Spinal cord (tissue), 10 donors: ENCODE data around the gene CEACAM7. TPM values are rescaled to one million over a fixed set of nuclear protein-coding genes. Genes with fewer than 3 reads are reported as not detected.

Source experiments
- DNase-seq, 6 donors: peaks; one replicate each; pipeline versions ENCODE4 v3.0.0 to v3.0.0-alpha.2; 2013 to 2015; ENCODE audit warnings: low spot score in 6 of 6, low read depth in 4 of 6
- H3K27ac ChIP-seq: one replicate; pipeline ENCODE4 v1.5.1; 2013; ENCODE audit warnings: low read depth, low read length, control low read depth
- H3K27me3 ChIP-seq: one replicate; pipeline ENCODE4 v1.6.1; 2013; ENCODE audit warnings: low read length; ENCODE audit not compliant: control insufficient read depth, insufficient read depth
- H3K36me3 ChIP-seq: one replicate; pipeline ENCODE4 v1.6.1; 2013; ENCODE audit warnings: low read length; ENCODE audit not compliant: control insufficient read depth, insufficient read depth
- H3K4me1 ChIP-seq: one replicate; pipeline ENCODE4 v1.6.1; 2013; ENCODE audit warnings: low read length; ENCODE audit not compliant: control insufficient read depth, insufficient read depth
- H3K4me3 ChIP-seq: one replicate; pipeline ENCODE4 v1.5.1; 2013; ENCODE audit warnings: low read depth, low read length, control low read depth
- H3K9me3 ChIP-seq: one replicate; pipeline ENCODE4 v1.6.1; 2013; ENCODE audit warnings: low read length; ENCODE audit not compliant: control insufficient read depth, insufficient read depth
- WGBS: methylation state at CpG from one replicate; pipeline ENCODE4 v1.1.5; 2013; ENCODE audit warnings: missing lambda C conversion rate; ENCODE audit not compliant: insufficient coverage; 5-methylcytosine and 5-hydroxymethylcytosine counted together
- polyA plus RNA-seq, 2 donors: library from polyadenylated mRNA; unstranded; fragments of 120-200 nt; gene quantifications; one replicate each; pipeline ENCODE4 v1.2.1, GENCODE V29; 2013; ENCODE audit not compliant: insufficient read length in 2 of 2
- total RNA-seq, 2 donors: library from RNA; depleted of rRNA in 1 of 2; stranded (reverse); fragments of 120-200 nt in 1 of 2; fragments of >200 nt in 1 of 2; gene quantifications; one replicate each; pipeline versions ENCODE4 v1.2.3 to v1.2.4, GENCODE V29; 2013 to 2014
- donor health status: healthy.

Gene CEACAM7
- total and polyA plus RNA-seq, 4 donors = not detected

DNA sequence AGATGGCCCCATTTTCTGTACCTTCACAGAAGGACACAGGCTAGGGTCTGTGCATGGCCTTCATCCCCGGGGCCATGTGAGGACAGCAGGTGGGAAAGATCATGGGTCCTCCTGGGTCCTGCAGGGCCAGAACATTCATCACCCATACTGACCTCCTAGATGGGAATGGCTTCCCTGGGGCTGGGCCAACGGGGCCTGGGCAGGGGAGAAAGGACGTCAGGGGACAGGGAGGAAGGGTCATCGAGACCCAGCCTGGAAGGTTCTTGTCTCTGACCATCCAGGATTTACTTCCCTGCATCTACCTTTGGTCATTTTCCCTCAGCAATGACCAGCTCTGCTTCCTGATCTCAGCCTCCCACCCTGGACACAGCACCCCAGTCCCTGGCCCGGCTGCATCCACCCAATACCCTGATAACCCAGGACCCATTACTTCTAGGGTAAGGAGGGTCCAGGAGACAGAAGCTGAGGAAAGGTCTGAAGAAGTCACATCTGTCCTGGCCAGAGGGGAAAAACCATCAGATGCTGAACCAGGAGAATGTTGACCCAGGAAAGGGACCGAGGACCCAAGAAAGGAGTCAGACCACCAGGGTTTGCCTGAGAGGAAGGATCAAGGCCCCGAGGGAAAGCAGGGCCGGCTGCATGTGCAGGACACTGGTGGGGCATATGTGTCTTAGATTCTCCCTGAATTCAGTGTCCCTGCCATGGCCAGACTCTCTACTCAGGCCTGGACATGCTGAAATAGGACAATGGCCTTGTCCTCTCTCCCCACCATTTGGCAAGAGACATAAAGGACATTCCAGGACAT, 7.0 kb upstream of the CEACAM7 start:
- no peak for DNase-seq
- Histone ChIP-seq H3K27ac (no peak overlapping the region), H3K9me3 (no peaks in the 10 kb centered on the region), H3K4me3 (no peak overlapping the region), H3K36me3 (no peaks in the 10 kb centered on the region), H3K4me1 (no peaks in the 10 kb centered on the region), H3K27me3 (peaks cover 6% of the 10 kb centered on the region)
- WGBS = 59% methylated on average over 5 of the region's 8 CpGs

DNA sequence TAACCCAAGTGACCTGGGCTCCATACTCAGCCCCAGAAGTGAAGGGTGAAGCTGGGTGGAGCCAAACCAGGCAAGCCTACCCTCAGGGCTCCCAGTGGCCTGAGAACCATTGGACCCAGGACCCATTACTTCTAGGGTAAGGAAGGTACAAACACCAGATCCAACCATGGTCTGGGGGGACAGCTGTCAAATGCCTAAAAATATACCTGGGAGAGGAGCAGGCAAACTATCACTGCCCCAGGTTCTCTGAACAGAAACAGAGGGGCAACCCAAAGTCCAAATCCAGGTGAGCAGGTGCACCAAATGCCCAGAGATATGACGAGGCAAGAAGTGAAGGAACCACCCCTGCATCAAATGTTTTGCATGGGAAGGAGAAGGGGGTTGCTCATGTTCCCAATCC, 6.1 kb upstream of the CEACAM7 start:
- no peak for DNase-seq
- Histone ChIP-seq H3K27me3 (peaks cover 6% of the 10 kb centered on the region), H3K4me1 (no peaks in the 10 kb centered on the region), H3K4me3 (no peak overlapping the region), H3K27ac (no peak overlapping the region), H3K9me3 (no peaks in the 10 kb centered on the region), H3K36me3 (no peaks in the 10 kb centered on the region)
- WGBS = no CpG with 5 or more reads among the region's 1 CpG

DNA sequence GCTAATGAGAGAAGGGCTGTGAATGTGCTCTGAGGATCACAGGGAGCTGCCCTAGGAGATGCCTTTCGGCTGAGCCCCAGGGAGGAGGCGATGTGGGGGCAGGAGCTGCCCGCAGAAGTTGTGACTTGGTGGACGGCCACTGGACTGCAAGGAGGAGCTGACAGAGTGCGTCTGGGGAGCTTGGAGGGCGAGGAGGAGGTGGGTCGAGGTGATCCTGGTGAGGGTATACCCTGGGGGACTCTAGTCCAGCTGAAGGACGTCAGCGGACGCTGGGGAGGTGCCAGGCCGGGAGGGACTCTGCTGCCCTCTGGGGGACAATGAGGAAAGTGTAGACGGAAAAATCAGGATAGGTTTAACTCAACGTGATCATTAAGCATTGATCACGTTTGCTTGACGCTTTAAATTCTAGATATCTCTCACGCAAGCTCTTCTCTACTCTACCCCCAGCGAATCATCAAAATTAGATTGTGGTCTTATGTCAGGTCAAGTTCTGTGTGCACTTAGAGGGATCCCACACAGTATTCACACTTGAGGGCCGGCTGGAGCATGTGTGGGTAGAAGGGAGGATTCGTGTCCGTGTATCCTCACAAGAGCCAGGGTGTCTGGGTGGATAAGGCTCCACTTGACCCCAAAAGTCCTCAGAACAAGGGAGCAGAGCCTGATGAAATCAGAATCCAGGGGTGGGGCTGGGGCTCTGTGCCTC, 3.3 kb upstream of the CEACAM7 start:
- Histone ChIP-seq H3K36me3 (no peaks in the 10 kb centered on the region), H3K4me1 (no peaks in the 10 kb centered on the region), H3K27ac (no peak overlapping the region), H3K9me3 (no peaks in the 10 kb centered on the region), H3K27me3 (peaks cover 5% of the 10 kb centered on the region), H3K4me3 (no peak overlapping the region)
- WGBS = 24% methylated on average over 11 of the region's 20 CpGs
- DNase-seq = no peak

DNA sequence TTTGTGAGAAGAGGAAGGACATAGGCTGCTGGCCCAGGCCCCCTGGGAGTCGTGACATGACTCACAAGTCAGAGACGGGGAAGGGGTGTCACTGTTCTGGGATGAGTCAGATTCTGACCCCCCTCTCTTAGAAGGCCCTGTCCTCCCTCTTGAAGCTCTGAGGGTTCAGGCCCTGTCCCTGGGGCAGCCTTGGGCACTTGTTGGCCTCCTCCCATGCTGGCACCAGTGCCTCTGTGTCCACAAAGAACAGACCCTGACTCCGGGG, 2.7 kb upstream of the CEACAM7 start:
- Histone ChIP-seq H3K4me1 (no peaks in the 10 kb centered on the region), H3K36me3 (no peaks in the 10 kb centered on the region), H3K27me3 (peaks cover 6% of the 10 kb centered on the region), H3K27ac (no peak overlapping the region), H3K4me3 (no peak overlapping the region), H3K9me3 (no peaks in the 10 kb centered on the region)
- no peak for DNase-seq
- WGBS = 93% methylated on average over 1 of the region's 3 CpGs

DNA sequence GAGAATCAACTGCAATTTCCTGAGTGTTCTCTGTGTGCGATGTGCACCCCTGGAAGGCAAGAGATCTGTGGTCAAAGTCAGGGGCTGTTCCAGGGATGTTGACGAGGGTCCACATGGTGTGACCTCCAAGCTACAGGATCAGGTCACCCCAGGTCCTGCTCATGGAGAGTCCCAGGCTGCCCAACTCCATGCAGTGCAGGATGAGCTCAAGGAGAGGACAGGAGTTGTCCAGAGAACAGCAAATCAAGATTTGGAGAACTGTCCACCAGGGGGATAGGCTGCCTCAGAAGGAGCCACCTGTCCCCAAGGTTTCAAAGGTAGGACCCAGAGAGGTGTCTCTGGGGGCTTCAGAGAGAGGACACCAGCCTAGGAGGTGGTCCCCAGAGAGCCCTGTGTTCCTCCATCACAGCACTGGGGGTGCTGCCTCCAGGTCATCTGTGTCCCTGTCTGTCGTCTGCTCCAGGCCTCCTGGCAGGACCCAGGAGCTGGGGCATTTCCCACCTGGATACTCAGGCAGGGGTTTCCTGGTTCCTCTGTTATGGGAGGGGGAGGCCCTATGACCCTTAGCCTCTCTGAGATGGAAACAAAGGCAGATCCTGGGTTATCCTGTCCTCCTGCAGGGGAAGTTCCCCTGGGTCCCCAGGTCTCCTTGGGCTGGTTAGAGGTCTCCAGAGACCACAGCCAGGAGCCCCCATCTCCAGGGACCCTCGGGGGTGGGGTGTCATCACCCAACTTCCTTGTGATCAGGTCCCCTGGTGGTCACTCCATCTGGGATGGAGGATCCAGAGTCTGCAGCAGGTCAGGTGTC, 2.1 kb upstream of the CEACAM7 start:
- WGBS = 76% methylated on average over 4 of the region's 4 CpGs
- H3K9me3 ChIP-seq = no peaks in the 10 kb centered on the region
- no peak overlapping the region for H3K27ac ChIP-seq
- H3K4me3 ChIP-seq = no peak overlapping the region
- H3K36me3 ChIP-seq = no peaks in the 10 kb centered on the region
- no peak for DNase-seq
- no peaks in the 10 kb centered on the region for H3K4me1 ChIP-seq
- peaks cover 6% of the 10 kb centered on the region for H3K27me3 ChIP-seq

DNA sequence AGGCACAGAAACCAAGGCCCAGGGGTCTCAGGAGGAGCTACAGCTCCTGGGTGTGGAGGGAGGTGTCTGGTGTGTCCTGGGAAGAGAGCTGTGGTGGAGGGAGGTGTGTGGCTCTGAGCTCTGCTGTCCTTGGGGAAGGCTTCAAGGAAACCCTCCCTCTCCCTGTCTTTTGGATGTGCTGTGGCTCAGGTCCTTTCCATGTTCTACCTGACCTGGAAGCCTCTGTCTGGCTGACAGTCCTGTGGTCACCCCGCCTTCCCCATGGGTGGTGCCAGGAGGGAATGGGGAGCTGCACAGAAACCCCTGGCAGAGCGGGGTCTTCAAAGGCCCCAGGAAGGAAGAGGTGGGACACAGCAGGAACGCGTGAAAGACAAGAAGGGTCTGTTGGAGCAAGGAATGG, 617 bp upstream of the CEACAM7 start:
- no peaks in the 10 kb centered on the region for H3K9me3 ChIP-seq
- H3K4me1 ChIP-seq = no peaks in the 10 kb centered on the region
- no peaks in the 10 kb centered on the region for H3K36me3 ChIP-seq
- peaks cover 9% of the 10 kb centered on the region for H3K27me3 ChIP-seq
- no peak overlapping the region for H3K27ac ChIP-seq
- H3K4me3 ChIP-seq = no peak overlapping the region
- WGBS = 92% methylated on average over 2 of the region's 4 CpGs
- no peak for DNase-seq

DNA sequence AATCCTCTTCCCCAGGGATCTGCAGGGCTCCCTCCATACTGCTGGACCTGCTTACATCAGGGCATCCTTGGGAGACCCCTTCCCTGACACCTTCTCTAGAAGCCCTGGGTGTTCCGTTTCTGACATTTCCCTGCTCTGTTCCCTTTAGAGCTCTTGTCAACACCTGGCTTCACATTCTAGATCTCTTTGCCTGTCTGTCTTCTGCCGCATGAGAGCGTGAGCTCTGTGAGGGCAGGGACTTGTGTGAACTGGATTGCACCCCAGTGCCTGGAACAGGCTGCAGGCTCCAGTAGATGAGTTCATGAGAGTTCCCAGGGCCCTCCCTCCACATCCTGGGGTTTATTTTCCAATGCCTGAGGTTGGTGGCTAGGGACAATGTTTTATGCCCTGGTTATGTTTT, 651 bp downstream of the CEACAM7 start:
- WGBS = 100% methylated on average over 3 of the region's 3 CpGs
- H3K27me3 ChIP-seq = peaks cover 9% of the 10 kb centered on the region
- no peaks in the 10 kb centered on the region for H3K9me3 ChIP-seq

DNA sequence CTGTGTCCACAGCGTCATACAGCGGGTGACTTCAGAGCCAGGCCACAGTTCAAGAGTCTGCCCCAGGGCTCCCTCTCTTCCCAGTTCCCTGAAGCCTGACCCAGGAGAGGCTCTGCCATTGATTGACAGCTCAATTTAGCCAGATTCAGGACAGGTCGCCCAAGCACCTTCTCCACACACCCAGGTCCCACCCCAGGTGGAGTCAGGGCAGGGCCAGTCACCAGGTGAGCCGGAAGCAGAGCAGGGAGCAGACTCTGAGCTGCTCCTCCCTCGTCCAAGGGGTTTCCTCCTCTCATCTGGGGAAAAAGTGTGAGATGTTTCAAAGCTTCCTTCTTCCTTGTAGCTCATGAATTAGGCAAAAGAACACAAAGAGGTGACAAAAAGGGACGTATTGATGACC, 5.6 kb downstream of the CEACAM7 start:
- no peaks in the 10 kb centered on the region for H3K4me1 ChIP-seq
- no peak for DNase-seq
- H3K9me3 ChIP-seq = no peaks in the 10 kb centered on the region
- no peak overlapping the region for H3K27ac ChIP-seq
- WGBS = 90% methylated on average over 2 of the region's 6 CpGs
- H3K36me3 ChIP-seq = no peaks in the 10 kb centered on the region
- no peak overlapping the region for H3K4me3 ChIP-seq
- peaks cover 5% of the 10 kb centered on the region for H3K27me3 ChIP-seq

More for the DNA sequence above, 651 bp downstream of the CEACAM7 start:
- H3K36me3 ChIP-seq = no peaks in the 10 kb centered on the region
- no peak overlapping the region for H3K27ac ChIP-seq
- no peaks in the 10 kb centered on the region for H3K4me1 ChIP-seq
- DNase-seq = no peak
- no peak overlapping the region for H3K4me3 ChIP-seq

DNA sequence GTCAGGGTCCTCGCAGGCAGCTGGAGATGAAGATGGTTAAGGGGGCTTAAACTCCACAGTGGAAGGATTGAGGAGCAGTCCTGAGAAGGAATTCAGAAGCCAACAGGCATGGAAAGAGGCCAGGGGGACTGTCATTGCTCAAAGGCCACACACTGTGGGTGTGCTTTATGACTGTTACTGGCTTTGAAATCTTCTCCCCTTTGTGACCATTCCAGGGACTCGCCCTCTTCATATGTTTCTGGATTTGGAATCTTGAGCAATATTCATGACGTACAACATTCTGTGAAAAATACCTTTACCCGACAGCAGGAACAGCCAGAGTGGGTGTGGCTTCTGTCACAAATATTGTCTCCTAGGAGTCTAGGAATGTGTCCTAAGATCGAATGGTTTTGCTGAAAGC, 16.6 kb downstream of the CEACAM7 start:
- Histone ChIP-seq H3K27me3 (peaks cover 11% of the 10 kb centered on the region), H3K4me1 (no peaks in the 10 kb centered on the region), H3K36me3 (no peaks in the 10 kb centered on the region), H3K9me3 (no peaks in the 10 kb centered on the region), H3K27ac (no peak overlapping the region), H3K4me3 (no peak overlapping the region)
- 66% methylated on average over 2 of the region's 5 CpGs for WGBS
- no peak for DNase-seq
